ENCODE data around the gene UCHL3. TPM values are rescaled to one million over a fixed set of nuclear protein-coding genes. Genes with fewer than 3 reads are reported as not detected.

Gene UCHL3
- total and polyA plus RNA-seq, 10 of the 15 experiments (the other 5 are each of a cell fraction or from before 2014, with no cell fraction given), result 52.5 to 179 (median 104) TPM

- TF ChIP-seq KAT2A (conservative IDR thresholded peaks at IDR 0.05; ENCODE audit: control insufficient read depth, low read depth, low read length), result no peak
- TF ChIP-seq EED (IDR thresholded peaks at IDR 0.05; ENCODE audit: low read depth), result no peak
These were observed 79.2 kb downstream of the UCHL3 start (continued) for GRCh38 chr13:75628801-75629200.

GRCh38 chr13:75633285-75633684, 83.7 kb downstream of the UCHL3 start:
- no peaks in the 10 kb centered on the region for H4K20me1 ChIP-seq (ENCODE audit: control insufficient read depth, insufficient read depth)
- H3K4me1 ChIP-seq (ENCODE audit: control insufficient read depth, insufficient read depth, low read length), result no peaks in the 10 kb centered on the region
- no peak overlapping the region for H2AFZ ChIP-seq (ENCODE audit: control insufficient read depth, low read depth, low read length)
- no peaks in the 10 kb centered on the region for H3K27me3 ChIP-seq (replicated peaks in 1 of 2; ENCODE audit: control insufficient read depth in 2 of 2, insufficient read depth in 2 of 2, low read length in 1 of 2)
- POLR2A ChIA-PET, result no interaction called here
- SMC1A ChIA-PET (ENCODE audit: uncharacterized antibody, unreplicated experiment), result interaction anchor here (1.5 kb wide), 2 partner anchors 17 to 260 kb away, joined by 4 read pairs; no protein-coding TSS in a partner anchor
- no TSS peak for BruUV-seq (replicated peaks)
- RAD21 ChIA-PET (ENCODE audit: unreplicated experiment), result interaction anchor here (1.1 kb wide), 1 partner anchor 42 kb away, joined by 3 read pairs; no protein-coding TSS in a partner anchor
- ATAC-seq, result no peak
- no peak overlapping the region for H3K27ac ChIP-seq (ENCODE audit: control insufficient read depth, insufficient read depth)
- DNase-seq (ENCODE audit: low read depth, low spot score), result no peak
- in situ Hi-C loops (cut with MboI) (no loop called here), intact Hi-C loops (cut with micrococcal nuclease; ENCODE audit: unreplicated experiment) (no loop called here)
- 65% methylated on average over 2 of the region's 2 CpGs for WGBS (ENCODE audit: insufficient coverage, insufficient replicate concordance, low lambda C conversion rate, missing lambda C conversion rate)
- H3K36me3 ChIP-seq (ENCODE audit: control insufficient read depth in 2 of 2, insufficient read depth in 2 of 2, low read length in 1 of 2), result no peaks in the 10 kb centered on the region
- H3K9ac ChIP-seq (ENCODE audit: control insufficient read depth, insufficient read depth, low read length), result no peak overlapping the region
- H3K4me2 ChIP-seq (ENCODE audit: control insufficient read depth, insufficient read depth), result no peak overlapping the region
- H3K79me2 ChIP-seq (ENCODE audit: control insufficient read depth, insufficient read depth, low read length), result peaks cover 6% of the 10 kb centered on the region
- no peak for FAIRE-seq
- H3K4me3 ChIP-seq, result no peak overlapping the region
- CTCF ChIA-PET, result no interaction called here
- no peaks in the 10 kb centered on the region for H3K9me3 ChIP-seq (replicated peaks; ENCODE audit: control insufficient read depth, insufficient read depth, low read length)
- TF ChIP-seq PKNOX1 (IDR thresholded peaks at IDR 0.05) (no peak), BHLHE40 (IDR thresholded peaks at IDR 0.05; ENCODE audit: borderline replicate concordance in 1 of 2, low read depth in 2 of 2, low read length in 1 of 2) (no peak), SREBF2 (IDR thresholded peaks at IDR 0.05; ENCODE audit: low read length) (no peak), PAX5 (IDR thresholded peaks at IDR 0.05; ENCODE audit: borderline replicate concordance, low read depth, low read length) (no peak), ZNF274 (IDR thresholded peaks at IDR 0.05; ENCODE audit: insufficient read depth, insufficient read length) (no peak), IRF3 (IDR thresholded peaks at IDR 0.05) (no peak), CREB1 (IDR thresholded peaks at IDR 0.05; ENCODE audit: low read depth) (no peak), TAF1 (IDR thresholded peaks at IDR 0.05; ENCODE audit: borderline replicate concordance, low read depth, low read length) (no peak), CHD1 (IDR thresholded peaks at IDR 0.05; ENCODE audit: low read depth, low read length) (no peak), ZNF24 (IDR thresholded peaks at IDR 0.05) (no peak), TCF3 (IDR thresholded peaks at IDR 0.05; ENCODE audit: borderline replicate concordance, insufficient read depth, low read depth, low read length) (no peak)
